ENCODE data around the gene HACD3. TPM values are rescaled to one million over a fixed set of nuclear protein-coding genes. Genes with fewer than 3 reads are reported as not detected.

Gene HACD3
- total RNA-seq, 1 experiment from 2014 or later = 118 TPM

DNA sequence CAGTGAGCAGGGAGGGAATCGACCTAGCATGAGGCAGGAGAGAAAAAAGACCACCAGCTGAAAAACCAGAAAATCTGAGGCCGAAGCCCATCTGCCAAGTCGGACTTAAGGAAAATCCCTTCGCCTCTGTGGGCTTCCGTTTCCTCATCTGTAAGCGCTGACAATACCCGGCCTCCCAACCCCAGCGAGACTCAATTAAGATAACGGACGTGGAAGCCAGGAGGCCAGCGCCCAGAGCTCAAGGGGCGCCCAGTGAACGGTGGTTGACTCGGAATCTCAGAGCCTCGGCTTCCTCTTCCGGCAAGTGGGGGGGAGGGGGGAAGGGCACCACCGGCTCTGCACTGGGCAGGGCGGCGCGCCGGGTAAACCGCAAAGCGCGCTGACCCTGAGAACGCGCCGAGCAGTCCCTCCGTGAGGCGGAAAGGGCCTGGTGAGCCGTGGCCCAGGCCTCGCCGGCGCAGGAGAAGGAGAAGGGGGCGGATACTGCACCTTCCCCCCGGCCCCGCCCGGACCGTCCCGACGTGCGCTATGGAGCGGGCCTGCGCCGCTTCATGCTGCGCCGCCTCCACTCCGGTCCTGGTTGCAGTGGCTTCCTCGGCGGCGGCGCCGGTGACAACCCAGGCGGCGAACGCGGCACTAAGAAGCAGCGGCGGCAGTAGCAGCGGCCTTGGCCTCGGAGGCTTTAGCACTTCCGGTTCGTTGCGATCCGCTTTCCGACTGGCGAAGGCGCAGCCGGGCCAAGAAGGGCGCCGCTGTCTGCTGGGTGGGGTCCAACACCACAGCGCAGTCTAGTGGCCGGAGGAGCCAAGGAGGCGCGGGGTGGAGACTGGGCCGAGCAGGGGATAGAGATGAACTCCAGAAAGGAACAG is 13.0 kb upstream of the HACD3 start, which contains the start of gene DPP8:
Gene DPP8, minus strand, starts transcription at position 693 of the 869 bp plus-strand sequence. CDS start 5,136 bp downstream, outside the sequence.
- Mint-ChIP-seq H3K4me1 (ENCODE audit: low read depth, unreplicated experiment) (no peaks in the 10 kb centered on the region), H3K4me3 (ENCODE audit: unreplicated experiment) (peak within 1 kb of the TSS; percentile 96), H3K9me3 (ENCODE audit: unreplicated experiment) (no peaks in the 10 kb centered on the region), H3K27me3 (ENCODE audit: insufficient read depth, unreplicated experiment) (no peaks in the 10 kb centered on the region), H3K27ac (ENCODE audit: unreplicated experiment) (peak within 1 kb of the TSS; percentile 85), H3K36me3 (ENCODE audit: insufficient read depth, unreplicated experiment) (no peaks in the 10 kb centered on the region)
- Histone ChIP-seq H3K4me3 (ENCODE audit: low read depth, low read length) (peak within 1 kb of the TSS; percentile 88), H3K9me3 (no peaks in the 10 kb centered on the region), H3K4me1 (peaks cover 7% of the 10 kb centered on the region), H3K27me3 (replicated peaks; ENCODE audit: control insufficient read depth, insufficient read depth, low read length) (no peaks in the 10 kb centered on the region), H3K36me3 (ENCODE audit: control insufficient read depth, insufficient read depth, low read length) (no peaks in the 10 kb centered on the region)
- DNase-seq = peak; percentile 93 to 97
- no TSS peak for BruUV-seq (replicated peaks)
- ChIA-PET CTCF (interaction anchor here (0.6 to 1.6 kb wide), 5 partner anchors 13 to 505 kb away, joined by 3 to 8 read pairs (median 4); partner anchors contain the start of gene HACD3), POLR2A (interaction anchor here (0.5 to 0.7 kb wide), 7 partner anchors 11 to 670 kb away, joined by 3 to 21 read pairs (median 3); no protein-coding TSS in a partner anchor)
- intact Hi-C loops (cut with micrococcal nuclease; ENCODE audit: unreplicated experiment) = loop anchor here (2.0 kb wide), 1 partner anchor 14 kb away; the partner anchor contains the start of gene HACD3
- TF ChIP-seq, protein P1, sequence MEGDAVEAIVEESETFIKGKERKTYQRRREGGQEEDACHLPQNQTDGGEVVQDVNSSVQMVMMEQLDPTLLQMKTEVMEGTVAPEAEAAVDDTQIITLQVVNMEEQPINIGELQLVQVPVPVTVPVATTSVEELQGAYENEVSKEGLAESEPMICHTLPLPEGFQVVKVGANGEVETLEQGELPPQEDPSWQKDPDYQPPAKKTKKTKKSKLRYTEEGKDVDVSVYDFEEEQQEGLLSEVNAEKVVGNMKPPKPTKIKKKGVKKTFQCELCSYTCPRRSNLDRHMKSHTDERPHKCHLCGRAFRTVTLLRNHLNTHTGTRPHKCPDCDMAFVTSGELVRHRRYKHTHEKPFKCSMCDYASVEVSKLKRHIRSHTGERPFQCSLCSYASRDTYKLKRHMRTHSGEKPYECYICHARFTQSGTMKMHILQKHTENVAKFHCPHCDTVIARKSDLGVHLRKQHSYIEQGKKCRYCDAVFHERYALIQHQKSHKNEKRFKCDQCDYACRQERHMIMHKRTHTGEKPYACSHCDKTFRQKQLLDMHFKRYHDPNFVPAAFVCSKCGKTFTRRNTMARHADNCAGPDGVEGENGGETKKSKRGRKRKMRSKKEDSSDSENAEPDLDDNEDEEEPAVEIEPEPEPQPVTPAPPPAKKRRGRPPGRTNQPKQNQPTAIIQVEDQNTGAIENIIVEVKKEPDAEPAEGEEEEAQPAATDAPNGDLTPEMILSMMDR (IDR thresholded peaks at IDR 0.05; ENCODE audit: insufficient read depth in 1 of 2, low read depth in 1 of 2, low read length in 1 of 2, severe bottlenecking in 1 of 2, unreplicated experiment in 1 of 2) = peak; percentile 43 to 98

DNA sequence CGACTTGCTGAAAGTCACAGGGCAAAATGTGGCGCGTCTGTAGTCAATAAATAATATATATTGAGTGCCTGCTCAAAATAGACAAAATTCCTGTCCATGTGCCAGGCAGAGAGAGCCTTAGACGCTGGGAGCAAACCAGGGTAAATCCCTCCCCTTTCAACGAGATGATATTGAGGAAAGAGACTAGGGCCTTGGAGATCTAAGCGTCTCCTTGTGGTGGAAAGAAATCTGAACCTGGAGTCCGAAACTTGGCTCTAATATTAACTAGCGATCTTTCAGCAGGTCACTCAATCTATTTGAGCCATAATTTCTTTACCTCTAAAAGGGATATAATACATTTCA is 12.4 kb upstream of the HACD3 start:
- BruUV-seq (replicated peaks) = no TSS peak
- ChIA-PET POLR2A (interaction anchor here (1.0 kb wide), 1 partner anchor 429 kb away, joined by 14 read pairs; no protein-coding TSS in a partner anchor), CTCF (no interaction called here)
- Mint-ChIP-seq H3K27me3 (ENCODE audit: insufficient read depth, unreplicated experiment) (no peaks in the 10 kb centered on the region), H3K27ac (ENCODE audit: unreplicated experiment) (peak overlapping the region; percentile 85), H3K4me3 (ENCODE audit: unreplicated experiment) (peak overlapping the region; percentile 96), H3K4me1 (ENCODE audit: low read depth, unreplicated experiment) (no peaks in the 10 kb centered on the region), H3K9me3 (ENCODE audit: unreplicated experiment) (no peaks in the 10 kb centered on the region), H3K36me3 (ENCODE audit: insufficient read depth, unreplicated experiment) (no peaks in the 10 kb centered on the region)
- H3K4me3 ChIP-seq (ENCODE audit: low read depth, low read length) = peak overlapping the region; percentile 33
- no peak for DNase-seq
- H3K9me3 ChIP-seq = no peaks in the 10 kb centered on the region
- H3K27me3 ChIP-seq (replicated peaks; ENCODE audit: control insufficient read depth, insufficient read depth, low read length) = no peaks in the 10 kb centered on the region
- H3K4me1 ChIP-seq = peaks cover 7% of the 10 kb centered on the region
- H3K36me3 ChIP-seq (ENCODE audit: control insufficient read depth, insufficient read depth, low read length) = no peaks in the 10 kb centered on the region
- intact Hi-C loops (cut with micrococcal nuclease; ENCODE audit: unreplicated experiment) = loop anchor here (2.0 kb wide), 1 partner anchor 13 kb away; the partner anchor contains the start of gene HACD3
- TF ChIP-seq, protein P1 (IDR thresholded peaks at IDR 0.05; ENCODE audit: insufficient read depth in 1 of 2, low read depth in 1 of 2, low read length in 1 of 2, severe bottlenecking in 1 of 2, unreplicated experiment in 1 of 2) = no peak

- Histone ChIP-seq H3K36me3 (ENCODE audit: control insufficient read depth, insufficient read depth, low read length) (no peaks in the 10 kb centered on the region), H3K4me3 (ENCODE audit: low read depth, low read length) (no peak overlapping the region), H3K4me1 (peaks cover 7% of the 10 kb centered on the region), H3K9me3 (no peaks in the 10 kb centered on the region), H3K27me3 (replicated peaks; ENCODE audit: control insufficient read depth, insufficient read depth, low read length) (no peaks in the 10 kb centered on the region)
- DNase-seq = no peak
- ChIA-PET CTCF (no interaction called here), POLR2A (interaction anchor here (0.6 to 1.0 kb wide), 3 partner anchors 13 to 430 kb away, joined by 6 to 14 read pairs (median 6); partner anchors contain the start of gene RAB11A)
- no peak overlapping the region for H3K27ac Mint-ChIP-seq (ENCODE audit: unreplicated experiment)
- intact Hi-C loops (cut with micrococcal nuclease; ENCODE audit: unreplicated experiment) = no loop called here
- H3K4me1 Mint-ChIP-seq (ENCODE audit: low read depth, unreplicated experiment) = no peaks in the 10 kb centered on the region
- no TSS peak for BruUV-seq (replicated peaks)
- H3K36me3 Mint-ChIP-seq (ENCODE audit: insufficient read depth, unreplicated experiment) = no peaks in the 10 kb centered on the region
- no peaks in the 10 kb centered on the region for H3K9me3 Mint-ChIP-seq (ENCODE audit: unreplicated experiment)
- TF ChIP-seq, protein P1 (IDR thresholded peaks at IDR 0.05; ENCODE audit: insufficient read depth in 1 of 2, low read depth in 1 of 2, low read length in 1 of 2, severe bottlenecking in 1 of 2, unreplicated experiment in 1 of 2) = no peak
- no peak overlapping the region for H3K4me3 Mint-ChIP-seq (ENCODE audit: unreplicated experiment)
- H3K27me3 Mint-ChIP-seq (ENCODE audit: insufficient read depth, unreplicated experiment) = no peaks in the 10 kb centered on the region
These were observed 11.5 kb upstream of the HACD3 start for GRCh38 chr15:65518633-65519285.
